PC-3 (cell line): ENCODE results near the gene TUBA3E.
"Not testable (repeated sequence)": the region's sequence is repeated elsewhere in the genome, so short reads cannot be mapped to it uniquely, and the experiment has no call there.

Experiments used
- EZH2 ChIP-seq: fragments of 300-600 bp; sonication (generic); IDR thresholded peaks from one replicate; pipeline ENCODE4 v1.6.1; 2017; ENCODE audit warnings: antibody characterized with exemption, mild to moderate bottlenecking, low read length; ENCODE audit not compliant: unreplicated experiment
- EZH2phosphoT487 ChIP-seq: fragments of 300-600 bp; sonication (generic); IDR thresholded peaks from 2 replicates; pipeline ENCODE4 v1.6.1; 2018; ENCODE audit warnings: mild to moderate bottlenecking, antibody characterized with exemption, low read length, borderline replicate concordance
- TF ChIP-seq, protein P1 (sequence below): fragments of 300-600 bp; sonication (generic); conservative IDR thresholded peaks from 2 replicates; pipeline ENCODE4 v1.5.1; 2017; ENCODE audit warnings: antibody characterized with exemption, low read depth, mild to moderate bottlenecking, low read length

DNA sequence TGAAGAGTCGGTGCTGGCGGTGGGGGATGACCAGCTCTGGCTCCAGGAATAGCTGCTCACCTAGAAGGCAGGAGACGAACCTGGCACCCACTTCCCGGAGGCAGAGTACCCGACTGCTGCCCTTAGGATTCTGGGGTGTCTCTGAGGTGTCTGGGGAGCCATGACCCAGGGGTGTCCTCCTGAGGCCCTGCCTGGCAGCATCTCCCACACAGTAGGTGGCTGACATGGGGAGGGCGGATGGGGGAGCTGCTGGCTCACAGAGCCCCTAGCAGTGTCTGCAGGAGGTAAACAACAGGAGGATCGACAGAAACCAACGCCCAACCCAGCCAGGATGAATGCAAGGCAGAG, 43.8 kb downstream of the TUBA3E start:
- TF ChIP-seq, protein P1, sequence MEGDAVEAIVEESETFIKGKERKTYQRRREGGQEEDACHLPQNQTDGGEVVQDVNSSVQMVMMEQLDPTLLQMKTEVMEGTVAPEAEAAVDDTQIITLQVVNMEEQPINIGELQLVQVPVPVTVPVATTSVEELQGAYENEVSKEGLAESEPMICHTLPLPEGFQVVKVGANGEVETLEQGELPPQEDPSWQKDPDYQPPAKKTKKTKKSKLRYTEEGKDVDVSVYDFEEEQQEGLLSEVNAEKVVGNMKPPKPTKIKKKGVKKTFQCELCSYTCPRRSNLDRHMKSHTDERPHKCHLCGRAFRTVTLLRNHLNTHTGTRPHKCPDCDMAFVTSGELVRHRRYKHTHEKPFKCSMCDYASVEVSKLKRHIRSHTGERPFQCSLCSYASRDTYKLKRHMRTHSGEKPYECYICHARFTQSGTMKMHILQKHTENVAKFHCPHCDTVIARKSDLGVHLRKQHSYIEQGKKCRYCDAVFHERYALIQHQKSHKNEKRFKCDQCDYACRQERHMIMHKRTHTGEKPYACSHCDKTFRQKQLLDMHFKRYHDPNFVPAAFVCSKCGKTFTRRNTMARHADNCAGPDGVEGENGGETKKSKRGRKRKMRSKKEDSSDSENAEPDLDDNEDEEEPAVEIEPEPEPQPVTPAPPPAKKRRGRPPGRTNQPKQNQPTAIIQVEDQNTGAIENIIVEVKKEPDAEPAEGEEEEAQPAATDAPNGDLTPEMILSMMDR: not testable (repeated sequence)
- TF ChIP-seq EZH2phosphoT487, EZH2: not testable (repeated sequence)
